Caki2 (cell line): ENCODE measurements around the gene ATXN7L2. TPM values are rescaled to one million over a fixed set of nuclear protein-coding genes. Genes with fewer than 3 reads are reported as not detected.
A peak's percentile ranks its signal among the peaks of the same experiment; 100 is the strongest.
"Not testable (repeated sequence)": the region's sequence is repeated elsewhere in the genome, so short reads cannot be mapped to it uniquely, and the experiment has no call there.

Experiments
- DNase-seq: peaks from one replicate; pipeline ENCODE4 v3.0.0-alpha.2; 2015; ENCODE audit warnings: low read depth
- in situ Hi-C: cut with HindIII; loops from 2 replicates; pipeline ENCODE4 v1.10.0; 2016; ENCODE audit warnings: low sequenced_read_pairs, low pct_unique_long_range_greater_than_20kb, mixed read lengths
- total RNA-seq: library from RNA; depleted of rRNA; stranded (reverse); fragments of >200 nt; shearing (Covaris generic); gene quantifications from 2 replicates; pipeline ENCODE4 v1.2.3, GENCODE V29; 2014; ENCODE audit warnings: low replicate concordance

ATXN7L2 gene
- total RNA-seq, 1 experiment from 2014 or later: 1.5 TPM

DNA sequence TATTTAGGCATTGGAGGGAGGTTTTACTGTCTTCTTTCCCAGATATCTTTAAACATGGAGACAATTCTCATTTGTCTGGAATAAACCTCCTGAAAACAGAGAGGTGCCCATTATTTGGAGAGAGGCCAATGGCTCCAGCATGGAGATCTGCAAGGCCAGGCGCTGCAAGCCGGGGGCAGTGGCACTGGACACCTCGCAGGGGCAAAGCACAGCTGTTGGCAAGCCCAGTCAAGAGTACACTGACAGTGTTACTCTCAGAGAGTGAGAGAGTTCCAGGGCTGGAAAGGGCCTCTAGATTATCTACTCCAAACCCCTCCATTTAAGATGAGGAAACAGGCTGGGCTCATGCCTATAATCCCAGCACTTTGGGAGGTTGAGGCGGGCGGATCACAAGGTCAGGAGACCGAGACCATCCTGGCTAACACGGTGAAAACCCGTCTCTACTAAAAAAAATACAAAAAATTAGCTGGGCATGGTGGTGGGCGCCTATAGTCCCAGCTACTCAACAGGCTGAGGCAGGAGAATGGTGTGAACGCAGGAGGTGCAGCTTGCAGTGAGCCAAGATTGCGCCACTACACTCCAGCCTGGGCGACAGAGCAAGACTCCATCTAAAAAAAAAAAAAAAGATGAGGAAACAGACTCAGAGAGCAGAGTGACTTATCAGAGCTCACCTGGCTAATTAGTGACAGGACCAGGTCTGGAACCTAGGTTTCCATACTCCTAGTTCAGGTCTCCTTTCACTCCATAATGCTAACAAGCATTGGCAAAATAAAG is 10.2 kb upstream of the ATXN7L2 start:
- DNase-seq, in situ Hi-C loops: not testable (repeated sequence)

DNA sequence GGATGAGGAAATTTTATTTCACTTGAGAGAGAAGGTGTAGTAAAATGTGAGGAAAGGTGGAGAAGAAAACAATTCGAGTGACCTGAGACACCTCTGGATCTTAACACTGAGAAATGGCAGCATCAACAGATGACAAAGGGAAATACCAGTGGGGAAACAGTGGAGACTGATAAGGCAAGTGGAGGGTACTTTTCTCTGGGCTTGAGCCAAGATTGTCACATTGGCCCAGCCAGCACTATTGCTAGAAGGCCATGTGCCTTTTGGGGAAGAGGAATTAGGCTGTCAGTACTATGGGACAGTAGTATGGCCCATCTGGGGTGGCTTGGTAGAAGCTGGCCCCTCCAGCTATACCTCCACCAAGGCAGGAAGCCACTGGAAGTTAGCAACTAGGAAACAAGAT is 9.0 kb upstream of the ATXN7L2 start:
- in situ Hi-C loops: no loop called here
- DNase-seq: no peak

DNA sequence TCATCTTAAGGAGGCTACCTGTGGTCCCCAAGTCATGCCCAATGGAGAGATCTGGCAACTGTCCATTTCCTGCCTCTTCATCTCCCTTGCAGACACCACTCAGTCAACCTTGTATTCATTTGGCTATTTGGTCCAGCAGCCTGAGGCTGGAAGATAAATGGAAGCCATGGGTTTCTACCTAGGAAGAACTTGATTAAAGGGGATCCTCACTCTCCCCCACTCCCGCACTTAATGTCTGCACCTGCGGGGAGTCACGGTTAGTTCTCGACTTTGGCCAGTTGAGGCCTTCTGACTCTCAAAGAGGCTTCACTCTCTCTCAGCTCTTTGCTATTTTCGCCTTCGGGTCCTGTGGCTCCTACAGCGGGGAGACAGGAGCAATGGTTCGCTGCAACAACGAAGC is 8.4 kb upstream of the ATXN7L2 start:
- in situ Hi-C loops: no loop called here
- no peak for DNase-seq

GRCh38 chr1:109476825-109477224 is 6.9 kb upstream of the ATXN7L2 start:
- DNase-seq: no peak
- in situ Hi-C loops: no loop called here

- in situ Hi-C loops: no loop called here
- DNase-seq: no peak
Measured at GRCh38 chr1:109477821-109478220, 5.9 kb upstream of the ATXN7L2 start.

DNA sequence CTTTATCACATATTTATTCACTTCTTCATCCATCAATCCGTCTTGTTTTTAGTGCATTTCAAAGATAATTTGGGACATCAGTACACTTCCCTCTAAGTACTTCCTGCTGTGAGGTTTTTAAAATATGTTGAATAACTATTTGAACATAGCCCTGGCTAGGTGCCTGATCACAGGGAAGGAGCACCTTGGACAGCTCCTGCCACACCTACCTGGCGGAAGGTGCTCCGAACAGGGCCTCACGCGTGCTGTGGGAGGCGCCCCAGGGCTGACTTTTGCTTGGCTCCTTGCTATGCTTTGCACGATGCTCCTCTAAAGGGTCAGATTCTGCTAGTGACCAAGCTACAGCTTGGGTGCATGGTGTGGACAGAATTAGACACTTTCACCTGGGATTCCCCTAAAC is 4.9 kb upstream of the ATXN7L2 start:
- in situ Hi-C loops: no loop called here

GRCh38 chr1:109479311-109479710 is 4.4 kb upstream of the ATXN7L2 start:
- in situ Hi-C loops: no loop called here
- no peak for DNase-seq

More for the DNA sequence above, 4.9 kb upstream of the ATXN7L2 start:
- DNase-seq: no peak

GRCh38 chr1:109479901-109480300 is 3.8 kb upstream of the ATXN7L2 start:
- DNase-seq: no peak
- in situ Hi-C loops: no loop called here

- in situ Hi-C loops: no loop called here
- no peak for DNase-seq
Measured at GRCh38 chr1:109481646-109482045, 2.1 kb upstream of the ATXN7L2 start.

DNA sequence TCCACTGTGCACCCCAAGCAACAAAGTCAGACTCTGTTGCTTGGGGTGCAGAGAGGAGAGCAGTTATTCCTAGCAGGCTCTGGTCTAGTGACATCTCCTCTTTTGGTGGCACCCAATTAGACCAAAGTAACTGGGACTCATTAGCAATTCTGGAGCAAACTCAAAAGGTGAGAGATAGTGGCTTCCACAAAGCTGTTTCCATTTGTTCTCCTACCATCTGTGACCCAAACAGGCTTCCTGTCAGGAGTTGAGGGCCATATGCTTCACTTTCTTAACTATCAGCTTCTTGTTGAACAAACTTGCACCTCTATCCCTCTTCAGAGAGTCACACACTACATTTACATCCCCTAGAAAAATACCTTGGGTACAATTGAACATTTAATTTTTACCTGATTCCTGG is 1.5 kb upstream of the ATXN7L2 start:
- DNase-seq: no peak
- in situ Hi-C loops: no loop called here

GRCh38 chr1:109482791-109483671 is 674 bp upstream of the ATXN7L2 start:
- in situ Hi-C loops: no loop called here
- DNase-seq: no peak

- no peak for DNase-seq
- in situ Hi-C loops: no loop called here
Measured at GRCh38 chr1:109484519-109484975, 842 bp downstream of the ATXN7L2 start.

DNA sequence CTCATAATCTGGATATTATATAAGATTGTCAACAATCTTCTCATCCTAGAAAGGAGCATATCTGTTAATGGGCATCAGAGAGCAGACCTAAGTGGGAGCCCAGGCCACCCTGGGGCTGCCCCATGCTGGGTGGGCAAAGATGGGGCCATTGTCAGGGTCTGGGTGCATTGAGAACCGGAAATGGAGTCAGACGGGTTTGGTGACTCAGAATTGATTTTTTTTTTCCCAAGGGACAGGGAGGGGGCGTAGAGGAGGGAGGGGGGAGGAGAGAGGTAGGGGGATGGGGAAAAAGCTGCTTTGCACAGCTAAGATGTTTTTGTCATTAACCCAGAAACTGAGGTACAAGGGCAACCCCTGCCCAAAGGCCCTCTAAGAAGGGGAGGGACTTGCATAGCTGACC is 1.3 kb downstream of the ATXN7L2 start:
- no peak for DNase-seq
- in situ Hi-C loops: no loop called here

- in situ Hi-C loops: no loop called here
- no peak for DNase-seq
Measured at GRCh38 chr1:109487261-109487660, 3.6 kb downstream of the ATXN7L2 start.

- in situ Hi-C loops: no loop called here
- DNase-seq: no peak
Measured at GRCh38 chr1:109488201-109488600, 4.5 kb downstream of the ATXN7L2 start.

DNA sequence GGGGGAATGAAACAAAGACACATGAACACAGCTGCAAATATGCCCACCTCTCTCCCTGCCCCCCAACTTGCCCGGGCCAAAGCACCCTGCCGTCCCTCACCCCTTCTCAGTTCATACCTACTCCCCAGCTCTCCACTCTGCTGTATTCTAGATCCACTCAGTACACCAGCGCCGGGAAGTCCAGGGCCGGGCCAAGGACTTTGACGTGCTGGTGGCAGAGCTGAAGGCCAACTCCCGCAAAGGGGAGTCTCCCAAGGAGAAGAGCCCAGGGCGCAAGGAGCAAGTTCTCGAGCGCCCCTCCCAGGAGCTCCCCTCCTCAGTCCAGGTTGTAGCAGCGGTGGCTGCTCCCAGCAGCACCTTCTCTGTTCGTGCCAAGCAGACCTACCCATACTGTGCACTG is 5.0 kb downstream of the ATXN7L2 start:
- in situ Hi-C loops: no loop called here
- no peak for DNase-seq

- in situ Hi-C loops: no loop called here
- DNase-seq: peak; percentile 49
Measured at GRCh38 chr1:109490029-109490933, 6.6 kb downstream of the ATXN7L2 start.

- in situ Hi-C loops: no loop called here
- DNase-seq: no peak
Measured at GRCh38 chr1:109490934-109491302, 7.2 kb downstream of the ATXN7L2 start.
